Mesenteric fat pad (tissue), 1 donor: ENCODE measurements around the gene KLHL41. TPM values are rescaled to one million over a fixed set of nuclear protein-coding genes. Genes with fewer than 3 reads are reported as not detected.
"Not testable (repeated sequence)": the region's sequence is repeated elsewhere in the genome, so short reads cannot be mapped to it uniquely, and the experiment has no call there.

Experiments used
- DNase-seq: peaks from one replicate; pipeline ENCODE4 v3.0.0-alpha.2; 2020; ENCODE audit warnings: low spot score
- total RNA-seq: library from RNA; stranded (reverse); fragmentation: NEBNext Ultra II Directional; extraction: Animal tissue kit (Norgen Biotek cat#: 25700); gene quantifications from one replicate; pipeline ENCODE4 v1.2.1, GENCODE V29; 2021
- donor health status: DM: yes; HTN: yes; CAD: no.

KLHL41 gene
- total RNA-seq, 1 donor from 2014 or later = 0.55 TPM

DNA sequence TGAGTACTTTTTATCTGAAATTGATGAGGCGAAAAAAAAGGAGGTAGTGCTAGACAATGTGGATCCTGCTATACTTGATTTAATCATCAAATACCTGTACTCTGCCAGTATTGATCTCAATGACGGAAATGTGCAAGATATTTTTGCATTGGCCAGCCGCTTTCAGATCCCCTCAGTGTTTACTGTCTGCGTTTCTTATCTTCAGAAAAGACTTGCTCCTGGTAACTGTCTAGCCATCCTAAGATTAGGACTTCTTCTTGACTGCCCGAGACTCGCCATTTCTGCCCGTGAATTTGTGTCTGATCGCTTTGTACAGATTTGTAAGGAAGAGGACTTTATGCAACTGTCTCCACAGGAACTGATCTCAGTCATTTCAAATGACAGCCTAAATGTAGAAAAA is 453 bp downstream of the KLHL41 start:
- no peak for DNase-seq

DNA sequence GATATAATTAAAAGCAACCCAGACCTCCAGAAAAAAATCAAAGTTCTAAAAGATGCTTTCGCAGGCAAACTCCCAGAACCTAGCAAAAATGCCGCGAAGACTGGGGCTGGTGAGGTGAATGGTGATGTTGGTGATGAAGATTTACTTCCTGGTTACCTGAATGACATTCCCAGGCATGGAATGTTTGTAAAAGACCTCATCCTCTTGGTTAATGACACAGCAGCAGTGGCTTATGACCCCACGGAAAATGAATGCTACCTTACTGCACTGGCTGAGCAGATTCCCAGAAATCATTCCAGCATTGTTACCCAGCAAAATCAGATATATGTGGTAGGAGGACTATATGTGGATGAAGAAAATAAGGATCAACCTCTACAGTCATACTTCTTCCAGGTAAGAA is 994 bp downstream of the KLHL41 start:
- DNase-seq = no peak

DNA sequence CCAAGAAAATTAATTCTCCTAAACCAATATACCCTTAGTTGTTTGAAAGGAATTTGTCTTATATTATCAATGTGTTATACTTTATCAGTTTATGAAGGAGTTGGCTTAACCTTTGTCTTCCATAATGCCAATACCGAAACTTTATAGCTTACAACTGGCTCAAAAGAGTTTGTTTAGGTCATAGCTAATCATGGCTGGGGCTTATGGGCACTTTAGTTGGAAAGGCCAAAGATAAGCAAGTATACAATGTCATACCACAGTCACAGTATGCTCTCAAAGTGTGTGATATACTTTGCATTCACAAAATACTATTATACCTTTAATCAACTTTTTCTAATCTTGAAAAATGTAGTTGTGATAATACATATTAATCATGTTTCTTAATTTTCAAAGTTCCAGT is 2.3 kb downstream of the KLHL41 start:
- no peak for DNase-seq

DNA sequence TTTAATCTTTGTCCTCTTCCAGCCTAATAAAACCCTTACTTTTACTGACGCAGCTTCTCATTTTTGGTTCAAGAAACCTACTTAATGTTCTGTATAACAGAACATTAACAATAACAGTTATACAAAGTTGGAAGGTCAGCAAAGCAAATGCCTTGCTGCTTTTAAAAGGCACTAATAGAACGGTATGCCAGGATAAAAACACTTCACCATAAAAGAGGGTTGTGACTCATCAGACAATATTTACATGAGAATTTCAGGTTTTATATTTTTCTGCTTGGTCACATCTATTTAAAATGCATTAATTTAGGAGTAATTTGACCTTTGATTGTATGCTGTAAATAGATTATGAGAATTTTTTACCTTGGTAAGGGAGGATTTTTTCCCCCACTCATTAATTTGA is 3.0 kb downstream of the KLHL41 start:
- no peak for DNase-seq

DNA sequence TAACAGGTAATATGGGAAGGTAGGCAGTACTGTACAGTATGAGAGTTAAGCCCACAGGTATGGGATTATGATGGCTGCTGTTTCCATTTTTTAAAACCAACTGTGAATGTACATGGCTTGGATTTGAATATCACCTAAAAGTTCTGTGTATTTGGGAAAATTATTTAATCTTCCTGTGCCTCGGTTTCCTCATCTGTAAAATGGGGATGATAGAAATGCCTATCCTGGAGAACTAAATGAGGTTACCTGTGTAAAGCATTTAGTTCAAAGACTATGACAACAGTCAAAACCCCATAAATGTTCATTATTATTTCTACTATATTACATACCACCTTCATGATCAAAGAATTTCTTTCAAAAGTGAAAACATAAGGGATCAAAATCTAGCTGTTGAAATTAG is 3.6 kb downstream of the KLHL41 start:
- DNase-seq = no peak

DNA sequence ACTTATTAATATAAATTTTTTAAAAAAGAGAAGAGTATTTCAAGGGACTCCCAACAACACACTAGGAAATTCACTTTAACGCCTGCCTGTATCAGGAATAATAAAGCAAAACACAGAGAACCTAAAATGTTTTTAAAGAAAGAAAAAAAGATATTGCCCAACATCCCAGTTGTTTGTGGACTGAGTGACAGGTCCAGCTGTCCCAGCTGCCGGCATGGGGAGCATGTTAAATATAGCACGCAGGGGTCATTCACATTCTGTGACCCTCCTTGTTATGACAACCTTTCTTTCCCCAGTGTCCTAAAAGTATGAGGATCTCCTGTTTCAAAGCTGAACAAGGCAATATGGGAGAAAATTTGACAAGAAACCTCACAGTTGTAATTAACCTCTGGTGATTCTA is 4.4 kb downstream of the KLHL41 start:
- DNase-seq = no peak

DNA sequence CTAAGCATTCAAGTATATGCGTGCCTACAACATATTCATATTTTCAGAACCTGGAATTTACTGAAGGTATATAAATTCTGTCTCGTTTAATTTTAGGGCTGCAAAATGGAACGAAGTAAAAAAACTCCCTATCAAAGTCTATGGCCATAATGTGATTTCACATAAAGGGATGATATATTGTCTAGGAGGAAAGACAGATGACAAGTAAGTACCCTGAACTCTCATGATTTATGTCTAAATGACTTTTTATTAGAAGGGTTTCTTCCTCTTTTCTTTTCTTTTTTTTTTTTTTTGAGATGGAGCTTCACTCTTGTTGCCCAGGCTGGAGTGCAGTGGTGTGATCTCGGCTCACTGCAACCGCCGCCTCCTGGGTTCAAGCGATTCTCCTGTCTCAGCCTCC is 5.3 kb downstream of the KLHL41 start:
- not testable (repeated sequence) for DNase-seq

DNA sequence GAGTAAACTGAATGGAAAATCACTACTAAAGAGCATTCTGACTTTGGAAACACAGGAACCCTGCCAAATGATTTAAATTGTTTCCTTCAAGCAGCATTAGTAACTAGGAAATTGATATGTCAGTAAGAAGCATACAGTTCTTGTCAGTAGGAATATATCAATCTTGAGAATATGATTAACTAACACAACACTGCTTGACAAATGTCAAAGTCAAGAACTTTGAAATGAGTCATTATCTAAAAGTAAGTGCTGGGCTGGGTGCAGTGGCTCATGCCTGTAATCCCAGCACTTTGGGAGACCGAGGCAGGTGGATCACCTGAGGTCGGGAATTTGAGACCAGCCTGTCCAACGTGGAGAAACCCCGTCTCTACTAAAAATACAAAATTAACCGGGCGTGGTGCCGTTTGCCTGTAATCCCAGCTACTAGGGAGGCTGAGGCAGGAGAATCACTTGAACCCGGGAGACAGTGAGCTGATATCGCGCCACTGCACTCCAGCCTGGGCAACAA is 7.0 kb downstream of the KLHL41 start:
- not testable (repeated sequence) for DNase-seq

DNA sequence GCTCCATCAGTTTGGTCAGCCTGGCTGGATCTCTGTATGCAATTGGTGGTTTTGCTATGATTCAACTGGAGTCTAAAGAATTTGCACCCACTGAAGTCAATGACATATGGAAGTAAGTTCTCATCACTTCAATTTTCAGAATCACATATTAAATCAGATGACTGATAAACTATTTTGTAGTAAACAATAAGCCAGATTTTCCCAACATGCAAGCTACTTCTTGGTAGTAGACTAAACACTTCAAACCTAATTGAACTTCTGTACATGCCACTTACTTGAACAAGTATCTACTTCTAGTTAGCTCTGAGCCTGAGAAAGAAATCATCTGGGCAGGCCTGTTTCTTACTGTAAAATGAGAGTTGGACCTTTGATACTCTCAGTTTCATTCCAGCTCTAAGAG is 11.4 kb downstream of the KLHL41 start:
- DNase-seq = no peak

DNA sequence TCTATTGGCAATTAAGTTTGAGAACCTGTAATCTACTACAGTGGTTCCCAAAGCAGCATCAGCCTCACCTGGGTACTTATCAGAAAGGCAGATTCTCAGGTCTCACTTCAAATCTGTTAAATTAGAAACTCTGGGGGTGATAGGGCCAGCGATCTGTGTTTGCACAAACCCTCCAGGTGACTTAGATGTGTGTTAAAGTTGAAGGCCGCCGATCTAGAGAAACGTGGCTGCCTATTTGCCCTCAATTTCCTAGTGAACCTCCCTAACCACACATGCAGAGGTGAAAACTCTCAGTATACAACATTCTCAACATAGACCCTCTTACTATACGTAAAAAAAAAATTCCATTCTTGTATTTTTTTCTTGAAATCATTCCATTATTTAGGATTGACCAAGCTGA is 14.2 kb downstream of the KLHL41 start:
- no peak for DNase-seq

DNA sequence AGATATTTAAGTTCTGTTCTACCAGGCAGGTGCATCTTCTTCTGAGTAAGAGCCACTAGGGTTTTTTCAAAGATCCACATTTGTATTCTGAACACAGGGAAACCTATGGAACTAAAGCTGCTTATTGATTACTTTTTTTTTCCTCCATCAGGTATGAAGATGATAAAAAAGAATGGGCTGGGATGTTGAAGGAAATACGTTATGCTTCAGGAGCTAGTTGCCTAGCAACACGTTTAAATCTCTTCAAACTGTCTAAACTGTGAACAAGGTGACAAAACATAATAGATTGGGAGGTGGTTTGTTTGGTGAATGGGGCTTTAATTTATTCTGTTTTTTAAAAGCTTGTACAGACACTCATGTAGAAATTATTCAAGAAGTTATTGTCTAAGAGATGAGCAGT is 15.9 kb downstream of the KLHL41 start:
- no peak for DNase-seq

DNA sequence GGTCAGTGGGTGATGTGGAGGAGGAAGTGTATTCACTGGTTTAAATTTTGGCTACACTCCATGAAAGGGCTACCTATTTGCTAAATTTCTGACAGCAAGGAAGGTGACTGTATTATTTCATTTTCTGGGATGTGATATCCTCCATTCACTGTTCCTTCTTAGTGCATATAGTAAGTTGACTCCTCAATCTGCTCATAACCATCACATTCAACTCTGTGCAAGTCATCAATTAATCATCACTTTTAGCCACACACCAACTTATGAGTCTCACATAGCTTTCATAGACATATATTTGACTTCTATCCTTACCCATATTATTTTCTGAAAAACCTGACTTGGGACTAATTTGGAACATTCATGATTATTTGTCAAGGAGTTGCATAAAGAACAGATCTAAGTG is 16.9 kb downstream of the KLHL41 start:
- no peak for DNase-seq

DNA sequence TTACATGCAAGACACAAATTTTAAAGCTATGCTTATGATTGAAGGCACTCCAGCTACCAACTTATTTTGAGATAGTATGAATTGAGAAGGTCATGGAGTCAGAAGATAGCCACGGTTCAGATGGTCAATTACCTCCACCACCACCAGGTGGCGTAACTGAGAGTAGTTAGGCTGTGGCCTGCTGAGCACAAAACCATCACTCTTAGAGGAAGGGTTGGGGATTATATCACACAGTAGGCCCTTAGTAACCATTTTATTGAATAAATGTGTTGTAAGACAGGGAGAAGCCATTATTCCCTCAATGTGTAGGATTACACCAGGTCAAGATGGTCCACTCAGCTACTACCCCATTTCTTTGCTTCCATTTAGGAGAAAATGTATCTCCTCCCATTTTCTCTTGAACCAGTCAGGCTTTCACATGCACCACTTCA is 18.8 kb downstream of the KLHL41 start:
- no peak for DNase-seq

DNA sequence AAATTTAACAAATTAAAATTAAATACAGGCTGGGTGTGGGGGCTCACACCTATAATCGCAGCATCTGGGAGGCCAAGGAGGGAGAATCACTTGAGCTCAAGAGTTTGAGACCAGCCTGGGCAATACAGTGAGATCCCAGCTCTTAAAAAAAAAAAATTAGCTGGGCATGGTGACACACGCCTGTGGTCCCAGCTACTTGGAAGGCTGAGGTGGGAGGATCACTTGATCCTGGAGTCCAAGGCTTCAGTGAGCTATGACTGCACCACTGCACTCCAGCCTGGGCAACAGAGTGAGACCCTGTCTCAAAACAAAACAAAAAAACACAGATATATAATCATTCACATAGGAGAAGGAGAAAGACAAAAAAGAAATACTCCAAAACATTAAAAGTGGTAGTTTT is 30.0 kb downstream of the KLHL41 start:
- not testable (repeated sequence) for DNase-seq

DNA sequence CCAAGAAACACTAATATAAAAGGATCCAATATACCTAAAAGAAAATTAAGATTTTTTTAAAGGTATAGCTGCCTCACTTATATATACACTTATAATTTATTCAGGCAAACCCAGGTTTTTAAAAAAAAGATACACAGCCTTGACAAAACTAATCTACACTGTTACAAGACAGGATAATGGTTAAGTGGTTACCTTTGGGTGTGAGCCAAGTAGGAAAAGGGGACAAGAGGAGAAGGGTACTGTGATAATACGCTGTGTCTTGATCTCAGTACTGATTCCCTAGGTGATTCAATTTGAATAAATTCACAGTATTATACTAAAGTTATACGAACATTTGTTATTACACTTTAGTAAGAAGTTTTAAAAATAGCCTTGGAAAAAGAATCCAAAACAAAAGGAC is 30.6 kb downstream of the KLHL41 start:
- no peak for DNase-seq

DNA sequence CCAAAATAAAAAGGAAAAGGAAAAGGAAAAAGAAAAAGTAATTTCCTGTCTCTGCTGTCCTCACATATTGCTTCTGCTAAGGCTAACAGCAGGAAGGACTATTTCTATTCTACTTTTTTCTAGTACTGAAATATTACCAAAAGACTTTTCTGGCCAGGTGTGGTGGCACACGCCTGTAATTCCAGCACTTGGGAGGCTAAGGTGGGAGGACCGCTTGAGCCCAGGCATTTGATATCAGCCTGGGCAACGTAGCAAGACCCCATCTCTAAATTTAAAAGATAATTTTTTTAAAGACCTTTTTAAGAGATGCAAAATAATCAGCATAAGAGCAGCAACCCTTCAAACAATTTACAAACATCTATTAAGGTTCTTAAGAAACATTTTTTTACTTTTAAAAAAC is 32.9 kb downstream of the KLHL41 start:
- no peak for DNase-seq

DNA sequence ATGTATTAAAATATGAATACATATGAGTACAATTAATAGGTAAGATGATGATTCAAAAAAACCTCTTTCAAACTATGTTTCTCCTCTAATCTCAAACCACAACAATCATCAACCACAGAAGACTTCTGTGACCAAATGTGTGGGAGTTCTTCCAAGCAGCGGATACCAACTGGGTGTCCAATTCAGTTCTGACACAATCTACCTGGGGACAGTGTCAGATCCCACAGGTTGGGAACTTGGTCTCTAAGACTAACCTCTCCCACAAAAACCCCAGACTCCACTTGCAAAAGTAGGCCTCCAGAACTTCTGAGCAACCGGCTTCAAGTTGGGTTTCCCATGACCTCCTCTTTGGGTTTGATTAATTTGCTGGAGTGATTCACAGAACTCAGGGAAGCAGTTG is 37.3 kb downstream of the KLHL41 start:
- DNase-seq = no peak

DNA sequence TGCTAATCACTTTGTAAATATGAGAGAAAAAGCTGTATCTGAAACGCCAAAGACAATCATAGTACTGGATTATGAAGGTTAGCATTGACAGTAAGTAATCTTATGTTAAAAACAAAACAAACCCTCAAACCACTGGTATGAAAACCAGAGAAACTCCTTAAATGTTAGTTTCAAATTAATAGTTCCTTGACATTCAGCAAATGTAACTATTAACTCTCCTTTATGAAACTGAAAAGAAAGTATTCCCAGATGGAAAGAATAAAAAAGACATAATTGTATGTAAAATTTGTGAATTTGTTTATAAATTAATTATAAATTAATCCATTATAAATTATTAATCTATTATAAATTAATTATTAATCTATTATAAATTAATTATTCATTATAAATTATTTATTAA is 51.9 kb downstream of the KLHL41 start:
- DNase-seq = no peak

DNA sequence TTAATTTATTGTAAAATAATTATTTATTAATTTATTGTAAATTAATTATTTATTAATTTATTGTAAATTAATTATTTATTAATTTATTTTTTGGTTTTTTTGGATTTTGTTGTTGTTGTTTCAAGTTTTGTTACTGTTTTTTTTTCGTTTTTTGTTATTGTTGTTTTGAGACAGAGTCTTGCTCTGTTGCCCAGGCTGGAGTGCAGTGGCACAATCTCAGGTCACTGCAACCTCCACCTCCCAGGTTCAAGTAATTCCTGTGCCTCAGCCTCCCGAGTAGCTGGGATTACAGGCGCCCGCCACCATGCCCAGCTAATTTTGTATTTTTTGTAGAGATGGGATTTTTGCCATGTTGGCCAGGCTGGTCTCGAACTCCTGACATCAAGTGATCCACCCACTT is 52.6 kb downstream of the KLHL41 start:
- DNase-seq = not testable (repeated sequence)

DNA sequence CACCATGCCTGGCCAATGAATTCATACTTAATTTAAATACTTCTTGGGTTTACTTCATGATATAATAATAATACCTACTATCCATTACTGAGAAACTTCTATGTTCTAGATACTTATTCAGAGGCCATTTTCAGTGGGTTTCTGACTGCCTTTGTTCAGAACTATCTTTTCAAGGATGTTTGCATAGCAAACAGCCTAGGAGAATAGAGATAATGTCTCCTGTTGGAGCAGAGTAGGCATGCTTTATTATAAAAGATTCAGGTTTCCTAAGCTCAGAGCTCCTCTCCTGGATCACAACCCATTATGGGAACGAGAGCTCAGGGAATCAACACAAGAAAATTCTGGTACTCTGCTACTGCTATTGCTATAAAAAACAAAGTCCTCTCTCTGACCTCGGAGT is 53.0 kb downstream of the KLHL41 start:
- no peak for DNase-seq

DNA sequence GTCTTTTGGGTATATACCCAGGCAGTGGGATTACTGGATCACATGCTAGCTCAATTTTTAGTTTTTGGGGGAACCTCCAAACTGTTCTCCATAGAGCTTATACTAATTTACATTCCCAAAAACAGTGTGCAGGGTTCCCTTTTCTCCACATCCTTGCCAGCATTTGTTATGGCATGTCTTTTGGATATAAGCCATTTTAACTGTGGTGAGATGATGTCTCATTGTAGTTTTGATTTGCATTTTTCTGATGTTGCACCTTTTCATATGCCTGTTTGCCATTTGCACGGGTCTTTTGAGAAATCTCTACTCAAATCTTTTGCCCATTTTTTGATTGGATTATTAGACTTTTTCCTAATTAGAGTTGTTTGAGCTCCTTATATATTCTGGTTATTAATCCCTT is 56.2 kb downstream of the KLHL41 start:
- DNase-seq = no peak

DNA sequence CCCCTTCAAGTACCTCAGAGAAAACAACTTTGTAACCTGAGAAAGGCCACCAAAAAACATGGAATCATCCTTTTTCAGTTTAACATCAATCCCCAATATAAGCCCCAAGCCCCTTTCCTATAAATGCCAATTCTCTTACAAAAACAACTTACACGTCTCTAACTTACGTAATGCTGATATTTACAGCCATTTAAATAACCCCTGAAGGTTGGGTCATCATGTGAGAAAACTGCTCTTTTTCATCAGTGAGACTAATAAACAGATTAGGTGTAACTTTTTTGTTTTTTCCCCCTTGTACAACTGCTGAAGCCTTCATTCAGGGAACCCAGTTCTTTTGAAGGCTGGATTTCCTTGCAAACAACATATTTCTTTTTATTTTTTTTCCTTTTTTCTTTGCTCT is 60.4 kb downstream of the KLHL41 start:
- DNase-seq = no peak

DNA sequence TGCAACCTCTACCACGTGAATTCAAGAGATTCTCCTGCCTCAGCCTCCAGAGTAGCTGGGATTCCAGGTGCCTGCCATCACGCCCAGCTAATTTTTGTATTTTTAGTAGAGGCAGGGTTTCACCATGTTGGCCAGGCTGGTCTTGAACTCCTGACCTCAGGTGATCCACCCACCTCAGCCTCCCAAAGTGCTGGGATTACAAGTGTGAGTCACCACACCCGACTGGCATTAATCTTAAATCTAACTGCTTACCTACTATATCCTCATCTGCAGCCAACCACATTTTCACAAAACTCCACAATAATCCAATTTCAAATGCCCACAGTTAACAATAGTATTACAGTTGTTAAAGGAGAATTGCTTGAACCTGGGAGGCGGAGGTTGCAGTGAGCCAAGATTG is 61.2 kb downstream of the KLHL41 start:
- not testable (repeated sequence) for DNase-seq

DNA sequence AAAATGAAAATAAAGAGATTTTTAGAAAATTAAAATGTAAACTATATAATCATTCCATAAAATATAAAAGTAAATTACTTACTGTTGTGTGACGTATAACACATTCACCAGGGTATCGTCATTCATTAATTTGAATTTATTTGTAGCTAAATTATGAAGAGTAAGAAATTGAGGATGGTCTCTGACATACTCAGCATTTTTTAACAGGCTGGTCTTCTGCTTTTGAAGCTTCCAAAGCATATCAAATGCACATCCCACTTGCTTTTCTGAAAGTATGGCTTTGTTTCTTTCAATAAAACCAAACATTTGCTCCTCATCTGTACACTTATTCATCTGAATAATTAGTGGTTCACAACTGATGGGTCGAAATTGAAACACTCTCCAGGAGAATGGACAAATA is 62.1 kb downstream of the KLHL41 start:
- DNase-seq = no peak
